ENCODE results near the gene GLOD4.
A peak's percentile ranks its signal among the peaks of the same experiment; 100 is the strongest.
"Not testable (repeated sequence)": the region's sequence is repeated elsewhere in the genome, so short reads cannot be mapped to it uniquely, and the experiment has no call there.

Gene GLOD4

GRCh38 chr17:760371-760770, 21.7 kb downstream of the GLOD4 start:
- no peaks in the 10 kb centered on the region for H3K36me3 ChIP-seq
- DNase-seq = no peak
- H3K9me3 ChIP-seq = no peaks in the 10 kb centered on the region
- no peak overlapping the region for H3K4me3 ChIP-seq (ENCODE audit: low read depth, low read length)
- TF ChIP-seq, protein P1, sequence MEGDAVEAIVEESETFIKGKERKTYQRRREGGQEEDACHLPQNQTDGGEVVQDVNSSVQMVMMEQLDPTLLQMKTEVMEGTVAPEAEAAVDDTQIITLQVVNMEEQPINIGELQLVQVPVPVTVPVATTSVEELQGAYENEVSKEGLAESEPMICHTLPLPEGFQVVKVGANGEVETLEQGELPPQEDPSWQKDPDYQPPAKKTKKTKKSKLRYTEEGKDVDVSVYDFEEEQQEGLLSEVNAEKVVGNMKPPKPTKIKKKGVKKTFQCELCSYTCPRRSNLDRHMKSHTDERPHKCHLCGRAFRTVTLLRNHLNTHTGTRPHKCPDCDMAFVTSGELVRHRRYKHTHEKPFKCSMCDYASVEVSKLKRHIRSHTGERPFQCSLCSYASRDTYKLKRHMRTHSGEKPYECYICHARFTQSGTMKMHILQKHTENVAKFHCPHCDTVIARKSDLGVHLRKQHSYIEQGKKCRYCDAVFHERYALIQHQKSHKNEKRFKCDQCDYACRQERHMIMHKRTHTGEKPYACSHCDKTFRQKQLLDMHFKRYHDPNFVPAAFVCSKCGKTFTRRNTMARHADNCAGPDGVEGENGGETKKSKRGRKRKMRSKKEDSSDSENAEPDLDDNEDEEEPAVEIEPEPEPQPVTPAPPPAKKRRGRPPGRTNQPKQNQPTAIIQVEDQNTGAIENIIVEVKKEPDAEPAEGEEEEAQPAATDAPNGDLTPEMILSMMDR (IDR thresholded peaks at IDR 0.05; ENCODE audit: low read depth, low read length) = no peak
- no peaks in the 10 kb centered on the region for H3K4me1 ChIP-seq
- no peaks in the 10 kb centered on the region for H3K27me3 ChIP-seq

- H3K4me3 ChIP-seq (ENCODE audit: low read depth, low read length) = no peak overlapping the region
- no peaks in the 10 kb centered on the region for H3K36me3 ChIP-seq
- H3K4me1 ChIP-seq = no peaks in the 10 kb centered on the region
- H3K27me3 ChIP-seq = no peaks in the 10 kb centered on the region
- no peaks in the 10 kb centered on the region for H3K9me3 ChIP-seq
- TF ChIP-seq, protein P1 (IDR thresholded peaks at IDR 0.05; ENCODE audit: low read depth, low read length) = no peak
- DNase-seq = no peak
These were observed 22.1 kb downstream of the GLOD4 start for GRCh38 chr17:759964-760363.

- DNase-seq; H3K9me3 ChIP-seq; H3K36me3 ChIP-seq; H3K4me1 ChIP-seq; H3K27me3 ChIP-seq; H3K4me3 ChIP-seq (ENCODE audit: low read depth, low read length): not testable (repeated sequence)
These were observed 26.0 kb downstream of the GLOD4 start for GRCh38 chr17:756010-756567.

GRCh38 chr17:755319-755961, 26.6 kb downstream of the GLOD4 start:
- H3K36me3 ChIP-seq; H3K9me3 ChIP-seq; H3K4me3 ChIP-seq (ENCODE audit: low read depth, low read length); H3K27me3 ChIP-seq; H3K4me1 ChIP-seq; DNase-seq: not testable (repeated sequence)

DNA sequence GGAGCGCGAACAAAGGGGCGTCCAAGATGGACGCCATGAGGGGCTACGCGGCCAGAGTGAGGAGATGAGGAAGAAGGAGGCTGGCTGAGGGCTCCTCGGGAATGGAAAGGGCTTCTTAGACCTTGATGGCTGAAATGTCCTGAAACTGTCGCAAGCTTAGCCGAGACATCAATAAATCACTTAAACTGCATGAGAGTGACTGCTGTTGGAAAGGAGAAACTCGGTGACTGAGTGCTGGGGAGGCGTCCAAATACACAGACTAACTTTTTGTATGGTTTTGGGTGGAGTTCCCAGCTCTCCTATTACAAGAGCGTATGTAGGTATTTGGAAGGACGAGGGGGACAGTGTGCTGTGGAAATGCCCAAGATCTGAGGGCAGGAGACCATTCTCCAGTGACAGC, 28.7 kb downstream of the GLOD4 start:
- Histone ChIP-seq H3K4me1 (no peaks in the 10 kb centered on the region), H3K9me3 (no peaks in the 10 kb centered on the region), H3K36me3 (no peaks in the 10 kb centered on the region), H3K4me3 (ENCODE audit: low read depth, low read length) (no peak overlapping the region), H3K27me3 (no peaks in the 10 kb centered on the region)
- TF ChIP-seq, protein P1 (IDR thresholded peaks at IDR 0.05; ENCODE audit: low read depth, low read length) = no peak
- DNase-seq = no peak

- peak; percentile 18 for DNase-seq
- Histone ChIP-seq H3K27me3 (no peaks in the 10 kb centered on the region), H3K4me1 (no peaks in the 10 kb centered on the region), H3K4me3 (ENCODE audit: low read depth, low read length) (peak overlapping the region; percentile 47), H3K9me3 (no peaks in the 10 kb centered on the region), H3K36me3 (no peaks in the 10 kb centered on the region; the same call in none of the 2 replicates)
- TF ChIP-seq, protein P1 (IDR thresholded peaks at IDR 0.05; ENCODE audit: low read depth, low read length) = no peak
These were observed 29.4 kb downstream of the GLOD4 start for GRCh38 chr17:752620-753219.

GRCh38 chr17:752002-752619, 30.0 kb downstream of the GLOD4 start, which contains the start of gene GEMIN4:
TSS of gene GEMIN4 (minus strand) at chr17:752264. CDS start at chr17:752142, 122 bp downstream.
- H3K9me3 ChIP-seq = no peaks in the 10 kb centered on the region
- H3K27me3 ChIP-seq = no peaks in the 10 kb centered on the region
- TF ChIP-seq, protein P1 (IDR thresholded peaks at IDR 0.05; ENCODE audit: low read depth, low read length) = peak; percentile 65
- H3K4me3 ChIP-seq (ENCODE audit: low read depth, low read length) = peak within 1 kb of the TSS; percentile 78
- DNase-seq = peak; percentile 89
- H3K4me1 ChIP-seq = no peaks in the 10 kb centered on the region
- peaks cover 6% of the 10 kb centered on the region for H3K36me3 ChIP-seq
